WTC11 (cell line): ENCODE measurements around the gene KRT86.

Experiments
- ATF3 ChIP-seq: sonication (generic); formaldehyde crosslinking; conservative IDR thresholded peaks from 2 replicates; pipeline ENCODE4 v1.8.1; 2022; ENCODE audit warnings: mild to moderate bottlenecking, missing genetic modification reagents
- CTCF ChIP-seq: fragments of 200-600 bp; IDR thresholded peaks from 2 replicates; pipeline ENCODE4 v1.8.0; 2022; ENCODE audit warnings: antibody characterized with exemption
- EMX1 ChIP-seq: fragments of 250-450 bp; sonication (Bioruptor Pico); IDR thresholded peaks from 2 replicates; pipeline ENCODE4 v1.8.0; 2021; ENCODE audit warnings: mild to moderate bottlenecking
- PREB ChIP-seq: sonication (generic); formaldehyde crosslinking; IDR thresholded peaks from 2 replicates; pipeline ENCODE4 v1.8.1; 2022; ENCODE audit warnings: mild to moderate bottlenecking, missing genetic modification reagents, moderate library complexity, borderline replicate concordance
- STAT6 ChIP-seq: sonication (generic); formaldehyde crosslinking; conservative IDR thresholded peaks from 2 replicates; pipeline ENCODE4 v1.8.1; 2023; ENCODE audit warnings: mild to moderate bottlenecking, low read depth, missing genetic modification reagents, moderate library complexity
- USF1 ChIP-seq: sonication (generic); formaldehyde crosslinking; IDR thresholded peaks from 2 replicates; pipeline ENCODE4 v1.8.0; 2022; ENCODE audit warnings: mild to moderate bottlenecking, missing genetic modification reagents

GRCh38 chr12:52236386-52237050 is 37.9 kb upstream of the KRT86 start:
- TF ChIP-seq CTCF (no peak), EMX1 (no peak), PREB (CRISPR knock-in tag) (no peak), ATF3 (CRISPR knock-in tag) (no peak), STAT6 (no peak), USF1 (CRISPR knock-in tag) (no peak)
